ENCODE data around the gene GAB2.

- no peak for TF ChIP-seq CTCF (IDR thresholded peaks at IDR 0.05)
- no peak for TF ChIP-seq POLR2A (IDR thresholded peaks at IDR 0.05)
These were observed 27.1 kb upstream of the GAB2 start for GRCh38 chr11:78444726-78445125.
